SU-DHL-6 (cell line): ENCODE measurements around the gene GALNT17.

Source experiments
- H2AFZ ChIP-seq: fragments of 200-600 bp; sonication (generic); 2 replicates; pipeline ENCODE4 v1.6.1; 2014; ENCODE audit warnings: low read depth, mild to moderate bottlenecking, moderate library complexity, mixed read lengths, antibody characterized with exemption, low read length; ENCODE audit not compliant: severe bottlenecking
- H3F3A ChIP-seq: fragments of 200-600 bp; shearing (Covaris generic); 2 replicates; pipeline ENCODE4 v1.6.0; 2016; ENCODE audit warnings: antibody characterized with exemption, mild to moderate bottlenecking; ENCODE audit not compliant: insufficient read depth
- H3K27ac ChIP-seq: fragments of 200-600 bp; sonication (generic); 2 replicates; pipeline ENCODE4 v1.5.1; 2016; ENCODE audit warnings: low read depth, mild to moderate bottlenecking, low read length, moderate library complexity, mixed read lengths
- H3K27me3 ChIP-seq: fragments of 200-600 bp; sonication (generic), shearing (Covaris generic); 2 replicates; pipeline ENCODE4 v1.6.0; 2014; ENCODE audit warnings: mild to moderate bottlenecking, low read length
- H3K36me3 ChIP-seq: fragments of 200-600 bp; sonication (generic); 2 replicates; pipeline ENCODE4 v1.6.1; 2014; ENCODE audit warnings: mild to moderate bottlenecking, low read length, mixed read lengths
- H3K4me2 ChIP-seq: fragments of 300-600, 200-600 bp; shearing (Covaris generic), sonication (generic); 2 replicates; pipeline ENCODE4 v1.6.0; 2014; ENCODE audit warnings: low read length, low read depth, mild to moderate bottlenecking; ENCODE audit not compliant: poor library complexity, severe bottlenecking
- H3K4me3 ChIP-seq: fragments of 200-600 bp; sonication (generic); 2 replicates; pipeline ENCODE4 v1.5.1; 2014; ENCODE audit warnings: antibody characterized with exemption, low read length, mild to moderate bottlenecking, mixed read lengths; ENCODE audit not compliant: insufficient read depth, poor library complexity, severe bottlenecking
- H3K79me2 ChIP-seq: fragments of 200-600 bp; sonication (generic); 2 replicates; pipeline ENCODE4 v1.6.1; 2014; ENCODE audit warnings: mild to moderate bottlenecking, low read length, moderate library complexity; ENCODE audit not compliant: insufficient read depth
- H3K9ac ChIP-seq: fragments of 200-600 bp; sonication (generic); 2 replicates; pipeline ENCODE4 v1.7.0; 2014; ENCODE audit warnings: mild to moderate bottlenecking, low read length
- H3K9me2 ChIP-seq: fragments of 200-600 bp; sonication (generic); replicated peaks from 2 replicates; pipeline ENCODE4 v1.6.1; 2014; ENCODE audit warnings: low read length; ENCODE audit not compliant: insufficient read depth
- H3K9me3 ChIP-seq: fragments of 200-600 bp; sonication (generic); 2 replicates; pipeline ENCODE4 v1.6.1; 2014; ENCODE audit warnings: low read length, mixed read lengths; ENCODE audit not compliant: insufficient read depth
- H4K20me1 ChIP-seq: fragments of 200-600 bp; sonication (generic); 2 replicates; pipeline ENCODE4 v1.6.1; 2014; ENCODE audit warnings: low read depth, mild to moderate bottlenecking, antibody characterized with exemption, low read length, moderate library complexity, mixed read lengths
- CTCF ChIP-seq: fragments of 200-600 bp; sonication (generic); IDR thresholded peaks from one replicate; pipeline ENCODE4 v1.5.1; 2017; ENCODE audit warnings: antibody characterized with exemption, mild to moderate bottlenecking, low read length, moderate library complexity; ENCODE audit not compliant: insufficient read depth, poor library complexity, severe bottlenecking
- EZH2phosphoT487 ChIP-seq: fragments of 200-600 bp; sonication (generic), shearing (Covaris generic); conservative IDR thresholded peaks from 2 replicates; pipeline ENCODE4 v1.6.1; 2018; ENCODE audit warnings: mild to moderate bottlenecking, antibody characterized with exemption, low read length, moderate library complexity, mixed read lengths

The GALNT17 gene

GRCh38 chr7:71636329-71636728, 504.4 kb downstream of the GALNT17 start:
- Histone ChIP-seq H3K27ac (no peak overlapping the region), H3K4me3 (no peak overlapping the region), H3K9ac (no peak overlapping the region), H3K36me3 (no peaks in the 10 kb centered on the region), H3F3A (no peaks in the 10 kb centered on the region), H3K9me3 (no peaks in the 10 kb centered on the region), H3K4me2 (no peak overlapping the region), H4K20me1 (no peaks in the 10 kb centered on the region), H3K79me2 (no peaks in the 10 kb centered on the region), H3K27me3 (no peaks in the 10 kb centered on the region), H3K9me2 (no peaks in the 10 kb centered on the region), H2AFZ (no peak overlapping the region)
- no peak for TF ChIP-seq EZH2phosphoT487
- no peak for TF ChIP-seq CTCF

GRCh38 chr7:71637578-71637977, 505.6 kb downstream of the GALNT17 start:
- Histone ChIP-seq H3K79me2 (no peaks in the 10 kb centered on the region), H3K27me3 (no peaks in the 10 kb centered on the region), H3K36me3 (no peaks in the 10 kb centered on the region), H3K9me2 (no peaks in the 10 kb centered on the region), H3K9me3 (no peaks in the 10 kb centered on the region), H3K27ac (no peak overlapping the region), H3K4me2 (no peak overlapping the region), H4K20me1 (no peaks in the 10 kb centered on the region), H2AFZ (no peak overlapping the region), H3K4me3 (no peak overlapping the region), H3K9ac (no peak overlapping the region), H3F3A (no peaks in the 10 kb centered on the region)
- TF ChIP-seq CTCF (no peak), EZH2phosphoT487 (no peak)

- H2AFZ ChIP-seq: no peak overlapping the region
- no peaks in the 10 kb centered on the region for H3K9me2 ChIP-seq
- H3K79me2 ChIP-seq: no peaks in the 10 kb centered on the region
- no peaks in the 10 kb centered on the region for H4K20me1 ChIP-seq
- no peaks in the 10 kb centered on the region for H3K27me3 ChIP-seq
- H3K4me3 ChIP-seq: no peak overlapping the region
- H3K9ac ChIP-seq: no peak overlapping the region
- no peak overlapping the region for H3K4me2 ChIP-seq
- H3K36me3 ChIP-seq: no peaks in the 10 kb centered on the region
- no peaks in the 10 kb centered on the region for H3F3A ChIP-seq
- H3K27ac ChIP-seq: no peak overlapping the region
- TF ChIP-seq CTCF: no peak
- no peak for TF ChIP-seq EZH2phosphoT487
- no peaks in the 10 kb centered on the region for H3K9me3 ChIP-seq
These were observed 506.2 kb downstream of the GALNT17 start for GRCh38 chr7:71638108-71638507.
